HEK293T (cell line): Measurements from ENCODE around the gene ARMC3.

Experiments
- CTCF ChIA-PET: fragments of 350-600 bp; formaldehyde crosslinking; extraction: SDS; loops from one replicate; lab custom pipeline; 2021; ENCODE audit warnings: antibody characterized with exemption, inconsistent platforms; lab: Yijun Ruan, JAX
- POLR2A ChIA-PET: fragments of 350-600 bp; formaldehyde crosslinking; extraction: SDS; loops from one replicate; lab custom pipeline; 2020; ENCODE audit warnings: antibody characterized with exemption, inconsistent platforms; lab: Yijun Ruan, JAX
- DNase-seq: peaks from one replicate; pipeline ENCODE4 v3.0.0; 2012; ENCODE audit warnings: mixed read lengths; ENCODE audit errors: extremely low spot score
- ARNT ChIP-seq: fragments of 450-650 bp; IDR thresholded peaks from 2 replicates; pipeline ENCODE4 v1.6.1; 2017; ENCODE audit warnings: mild to moderate bottlenecking
- BHLHE40 ChIP-seq: fragments of 450-650 bp; IDR thresholded peaks from 2 replicates; pipeline ENCODE4 v1.6.1; 2016; ENCODE audit warnings: mild to moderate bottlenecking, moderate library complexity, borderline replicate concordance
- CTBP1 ChIP-seq: fragments of 450-650 bp; IDR thresholded peaks from 2 replicates; pipeline ENCODE4 v1.6.1; 2016; ENCODE audit warnings: borderline replicate concordance
- ELF4 ChIP-seq: fragments of 450-650 bp; IDR thresholded peaks from 2 replicates; pipeline ENCODE4 v1.6.1; 2017; ENCODE audit warnings: antibody characterized with exemption
- FOXA1 ChIP-seq: fragments of 450-650 bp; IDR thresholded peaks from 2 replicates; pipeline ENCODE4 v1.6.1; 2016; ENCODE audit warnings: mild to moderate bottlenecking
- FOXK2 ChIP-seq: fragments of 450-650 bp; IDR thresholded peaks from 2 replicates; pipeline ENCODE4 v1.6.1; 2016; ENCODE audit warnings: mild to moderate bottlenecking
- FOXM1 ChIP-seq: fragments of 450-650 bp; IDR thresholded peaks from 2 replicates; pipeline ENCODE4 v1.6.1; 2017; ENCODE audit warnings: mild to moderate bottlenecking, borderline replicate concordance
- HDGF ChIP-seq: fragments of 450-650 bp; IDR thresholded peaks from 2 replicates; pipeline ENCODE4 v1.6.1; 2017; ENCODE audit warnings: antibody characterized with exemption, borderline replicate concordance
- L3MBTL2 ChIP-seq: fragments of 450-650 bp; conservative IDR thresholded peaks from 2 replicates; pipeline ENCODE4 v1.6.1; 2016; ENCODE audit warnings: mild to moderate bottlenecking
- LEF1 ChIP-seq: fragments of 450-650 bp; IDR thresholded peaks from 2 replicates; pipeline ENCODE4 v1.6.1; 2017; ENCODE audit warnings: mild to moderate bottlenecking, borderline replicate concordance
- NFRKB ChIP-seq: fragments of 450-650 bp; IDR thresholded peaks from 2 replicates; pipeline ENCODE4 v1.6.1; 2016; ENCODE audit warnings: mild to moderate bottlenecking, moderate library complexity
- SP1 ChIP-seq: fragments of 450-650 bp; IDR thresholded peaks from 2 replicates; pipeline ENCODE4 v1.6.1; 2017
- SUZ12 ChIP-seq: fragments of 450-650 bp; IDR thresholded peaks from 2 replicates; pipeline ENCODE4 v1.6.1; 2016; ENCODE audit warnings: mild to moderate bottlenecking
- TARDBP ChIP-seq: fragments of 450-650 bp; IDR thresholded peaks from 2 replicates; pipeline ENCODE4 v1.6.1; 2016
- ZNF384 ChIP-seq: fragments of 450-650 bp; IDR thresholded peaks from 2 replicates; pipeline ENCODE4 v1.6.1; 2016
- TF ChIP-seq, protein P1 (sequence below): fragments of 450-650 bp; IDR thresholded peaks from 2 replicates; pipeline ENCODE4 v1.6.1; 2016

ARMC3 gene

DNA sequence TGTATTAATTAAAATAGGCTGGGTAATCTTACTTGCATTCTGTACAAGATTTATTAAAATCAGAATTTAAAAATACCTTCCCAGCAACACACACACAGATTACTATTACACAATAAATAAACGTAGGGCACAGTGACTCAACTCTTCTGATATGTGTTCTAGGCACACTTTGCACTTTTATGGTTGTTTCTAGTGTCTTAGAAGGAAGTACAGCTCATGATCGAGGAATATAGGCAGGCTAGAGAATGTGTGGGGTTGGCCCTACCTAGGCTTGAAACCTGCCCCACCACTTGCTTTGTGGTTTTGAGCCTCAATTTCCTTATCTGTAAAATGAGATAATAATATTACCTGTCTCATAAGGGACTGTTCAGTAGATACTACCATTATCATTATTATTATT, 30.5 kb downstream of the ARMC3 start:
- ChIA-PET CTCF (no interaction called here), POLR2A (no interaction called here)
- TF ChIP-seq, protein P1, sequence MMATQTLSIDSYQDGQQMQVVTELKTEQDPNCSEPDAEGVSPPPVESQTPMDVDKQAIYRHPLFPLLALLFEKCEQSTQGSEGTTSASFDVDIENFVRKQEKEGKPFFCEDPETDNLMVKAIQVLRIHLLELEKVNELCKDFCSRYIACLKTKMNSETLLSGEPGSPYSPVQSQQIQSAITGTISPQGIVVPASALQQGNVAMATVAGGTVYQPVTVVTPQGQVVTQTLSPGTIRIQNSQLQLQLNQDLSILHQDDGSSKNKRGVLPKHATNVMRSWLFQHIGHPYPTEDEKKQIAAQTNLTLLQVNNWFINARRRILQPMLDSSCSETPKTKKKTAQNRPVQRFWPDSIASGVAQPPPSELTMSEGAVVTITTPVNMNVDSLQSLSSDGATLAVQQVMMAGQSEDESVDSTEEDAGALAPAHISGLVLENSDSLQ, result no peak
- TF ChIP-seq FOXM1, result no peak
- no peak for TF ChIP-seq BHLHE40
- no peak for TF ChIP-seq ZNF384
- no peak for TF ChIP-seq LEF1
- TF ChIP-seq HDGF, result no peak
- no peak for TF ChIP-seq L3MBTL2
- no peak for TF ChIP-seq FOXA1
- TF ChIP-seq CTBP1, result no peak
- TF ChIP-seq SP1, result no peak
- TF ChIP-seq NFRKB, result no peak
- TF ChIP-seq SUZ12, result no peak
- no peak for TF ChIP-seq FOXK2
- TF ChIP-seq ARNT, result no peak
- TF ChIP-seq TARDBP, result no peak
- TF ChIP-seq ELF4, result no peak
- DNase-seq, result no peak

DNA sequence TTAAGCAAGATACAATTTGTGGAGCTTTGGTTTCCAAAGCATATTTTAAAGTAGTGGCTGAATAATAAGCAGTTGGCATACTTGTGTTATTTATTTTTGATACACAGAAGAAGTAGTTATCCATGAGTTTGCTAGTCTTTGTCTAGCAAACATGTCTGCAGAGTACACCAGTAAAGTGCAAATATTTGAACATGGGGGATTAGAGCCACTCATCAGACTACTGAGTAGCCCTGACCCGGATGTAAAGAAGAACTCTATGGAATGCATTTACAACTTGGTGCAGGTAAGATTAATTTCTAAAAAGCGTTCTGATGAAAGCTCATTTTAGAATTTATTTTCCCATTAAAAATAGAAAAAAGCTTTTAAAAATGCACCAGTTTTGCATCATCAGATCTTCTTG, 31.4 kb downstream of the ARMC3 start:
- no peak for DNase-seq
- ChIA-PET CTCF (no interaction called here), POLR2A (no interaction called here)
- no peak for TF ChIP-seq ELF4
- TF ChIP-seq ARNT, result no peak

DNA sequence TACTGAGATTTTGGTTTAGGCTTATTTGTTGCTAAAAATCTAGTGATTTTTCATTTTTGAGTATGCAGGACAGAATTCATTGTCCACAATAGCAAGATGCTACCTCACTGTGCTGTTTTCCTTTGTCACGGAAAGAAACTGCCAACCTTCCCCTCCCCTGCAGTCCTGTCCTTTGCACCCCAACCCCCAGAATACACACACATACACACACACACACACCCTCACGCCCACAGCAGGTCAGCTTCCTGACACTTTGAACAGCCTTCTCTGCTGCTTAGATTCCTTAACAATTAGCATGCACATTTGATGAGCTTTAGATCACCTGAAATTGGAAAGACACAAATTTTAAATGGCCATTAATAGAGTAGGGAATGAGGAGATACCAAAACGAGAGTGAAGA, 32.1 kb downstream of the ARMC3 start:
- no peak for DNase-seq
- ChIA-PET POLR2A (no interaction called here), CTCF (no interaction called here)
- no peak for TF ChIP-seq BHLHE40
- no peak for TF ChIP-seq FOXM1
- TF ChIP-seq, protein P1, result no peak
- no peak for TF ChIP-seq ELF4
- TF ChIP-seq CTBP1, result no peak
- no peak for TF ChIP-seq NFRKB
- no peak for TF ChIP-seq L3MBTL2
- no peak for TF ChIP-seq FOXK2
- TF ChIP-seq LEF1, result no peak
- TF ChIP-seq TARDBP, result no peak

DNA sequence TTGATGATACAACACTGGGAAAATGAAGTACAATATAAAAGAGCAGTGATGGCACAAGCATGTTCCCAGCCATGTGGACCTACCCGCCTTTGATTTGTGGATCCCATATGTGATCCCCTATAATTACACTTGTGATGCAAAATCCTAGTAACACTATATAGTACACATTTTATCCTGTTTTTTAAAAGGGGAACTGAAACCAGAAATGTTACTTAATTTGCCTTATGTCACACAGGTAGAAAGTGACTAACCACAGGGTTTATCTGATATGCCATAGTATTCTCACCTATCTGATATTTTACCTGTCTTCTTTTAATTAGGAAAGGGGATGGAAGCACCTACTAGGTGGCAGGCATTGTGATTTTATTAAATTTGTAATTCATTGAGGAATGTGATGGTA, 35.0 kb downstream of the ARMC3 start:
- ChIA-PET POLR2A (no interaction called here), CTCF (no interaction called here)
- DNase-seq, result no peak
- no peak for TF ChIP-seq BHLHE40
- no peak for TF ChIP-seq NFRKB
- TF ChIP-seq SUZ12, result no peak
- TF ChIP-seq TARDBP, result no peak
- no peak for TF ChIP-seq LEF1
- TF ChIP-seq HDGF, result no peak
- TF ChIP-seq ELF4, result no peak
- no peak for TF ChIP-seq ZNF384
- TF ChIP-seq SP1, result no peak
- TF ChIP-seq FOXA1, result no peak
- TF ChIP-seq, protein P1, result no peak
- TF ChIP-seq FOXK2, result no peak
- TF ChIP-seq ARNT, result no peak
- no peak for TF ChIP-seq L3MBTL2
- TF ChIP-seq CTBP1, result no peak
- TF ChIP-seq FOXM1, result no peak

DNA sequence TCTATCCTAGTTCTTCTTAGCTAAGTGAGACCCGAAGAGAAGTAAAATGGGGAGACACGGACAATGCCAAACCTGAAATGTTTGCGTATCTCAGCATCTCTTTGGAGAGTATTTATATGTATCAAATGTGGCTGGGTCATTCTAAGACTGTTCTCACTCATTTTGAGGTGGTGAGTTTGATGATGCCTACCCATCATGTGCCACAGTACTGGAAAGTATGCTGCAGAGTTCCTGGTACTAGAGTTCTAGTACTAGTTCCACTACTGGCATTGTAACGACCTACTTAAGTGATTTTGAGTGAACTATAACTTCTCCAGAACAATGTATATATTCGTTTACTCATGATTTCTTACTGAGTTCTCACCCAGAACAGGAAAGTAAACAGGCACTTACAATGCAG, 41.9 kb downstream of the ARMC3 start:
- no peak for DNase-seq
- CTCF ChIA-PET, result no interaction called here
- no peak for TF ChIP-seq FOXM1
- no peak for TF ChIP-seq SP1
- TF ChIP-seq ARNT, result no peak
- TF ChIP-seq NFRKB, result no peak
- TF ChIP-seq FOXK2, result no peak
- POLR2A ChIA-PET, result no interaction called here

DNA sequence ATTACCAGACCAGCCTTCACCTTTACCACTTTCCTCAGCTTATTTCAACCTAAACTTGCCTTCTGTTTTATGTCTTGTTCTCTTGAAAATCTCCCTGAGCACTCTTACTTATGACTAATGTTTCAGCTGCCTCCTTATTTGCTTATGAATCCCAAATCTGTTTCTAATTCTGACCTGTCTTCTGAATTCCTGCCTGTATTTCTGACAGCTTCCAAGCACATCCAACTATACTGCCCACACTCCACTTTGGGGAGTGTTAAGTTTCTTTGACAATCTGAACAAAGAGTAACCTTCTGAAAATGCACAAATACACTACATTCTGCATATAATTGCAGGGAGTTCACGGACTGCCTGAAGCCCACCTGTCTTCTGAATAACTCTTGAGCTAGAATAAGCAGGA, 48.7 kb downstream of the ARMC3 start:
- ChIA-PET POLR2A (no interaction called here), CTCF (no interaction called here)
- TF ChIP-seq LEF1, result no peak
- TF ChIP-seq SP1, result no peak
- no peak for TF ChIP-seq FOXM1
- TF ChIP-seq ELF4, result no peak
- TF ChIP-seq FOXA1, result no peak
- TF ChIP-seq, protein P1, result no peak
- no peak for TF ChIP-seq TARDBP
- TF ChIP-seq FOXK2, result no peak
- no peak for TF ChIP-seq ZNF384
- TF ChIP-seq ARNT, result no peak
- TF ChIP-seq CTBP1, result no peak
- no peak for TF ChIP-seq BHLHE40
- no peak for TF ChIP-seq L3MBTL2
- TF ChIP-seq NFRKB, result no peak
- no peak for TF ChIP-seq SUZ12
- DNase-seq, result no peak
